ENCODE measurements around the gene TNKS1BP1. TPM values are rescaled to one million over a fixed set of nuclear protein-coding genes. Genes with fewer than 3 reads are reported as not detected.

Gene TNKS1BP1
- total RNA-seq, 4 donors from 2014 or later: 74.3 to 122 (median 119) TPM

GRCh38 chr11:57359896-57360690, 35.3 kb upstream of the TNKS1BP1 start:
- in situ Hi-C loops (cut with MboI; ENCODE audit: low pct_ligation_motif_present in 1 of 4, low pct_unique_long_range_greater_than_20kb in 1 of 4, low sequenced_read_pairs in 3 of 4): no loop called here
- no peak overlapping the region for H3K4me3 ChIP-seq
- no peak for TF ChIP-seq POLR2AphosphoS5 (IDR thresholded peaks at IDR 0.05)
- TF ChIP-seq POLR2A (IDR thresholded peaks at IDR 0.05): no peak
- TF ChIP-seq, protein P1, sequence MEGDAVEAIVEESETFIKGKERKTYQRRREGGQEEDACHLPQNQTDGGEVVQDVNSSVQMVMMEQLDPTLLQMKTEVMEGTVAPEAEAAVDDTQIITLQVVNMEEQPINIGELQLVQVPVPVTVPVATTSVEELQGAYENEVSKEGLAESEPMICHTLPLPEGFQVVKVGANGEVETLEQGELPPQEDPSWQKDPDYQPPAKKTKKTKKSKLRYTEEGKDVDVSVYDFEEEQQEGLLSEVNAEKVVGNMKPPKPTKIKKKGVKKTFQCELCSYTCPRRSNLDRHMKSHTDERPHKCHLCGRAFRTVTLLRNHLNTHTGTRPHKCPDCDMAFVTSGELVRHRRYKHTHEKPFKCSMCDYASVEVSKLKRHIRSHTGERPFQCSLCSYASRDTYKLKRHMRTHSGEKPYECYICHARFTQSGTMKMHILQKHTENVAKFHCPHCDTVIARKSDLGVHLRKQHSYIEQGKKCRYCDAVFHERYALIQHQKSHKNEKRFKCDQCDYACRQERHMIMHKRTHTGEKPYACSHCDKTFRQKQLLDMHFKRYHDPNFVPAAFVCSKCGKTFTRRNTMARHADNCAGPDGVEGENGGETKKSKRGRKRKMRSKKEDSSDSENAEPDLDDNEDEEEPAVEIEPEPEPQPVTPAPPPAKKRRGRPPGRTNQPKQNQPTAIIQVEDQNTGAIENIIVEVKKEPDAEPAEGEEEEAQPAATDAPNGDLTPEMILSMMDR (IDR thresholded peaks at IDR 0.05): no peak
- TF ChIP-seq EP300 (IDR thresholded peaks at IDR 0.05; ENCODE audit: low read depth): no peak

GRCh38 chr11:57359396-57359795, 34.6 kb upstream of the TNKS1BP1 start:
- in situ Hi-C loops (cut with MboI; ENCODE audit: low pct_ligation_motif_present in 1 of 4, low pct_unique_long_range_greater_than_20kb in 1 of 4, low sequenced_read_pairs in 3 of 4): no loop called here
- Histone ChIP-seq H3K27me3 (no peaks in the 10 kb centered on the region), H3K27ac (no peak overlapping the region), H3K4me1 (peaks cover 0 to 4% (median 0%) of the 10 kb centered on the region in 4 donors), H3K9me3 (no peaks in the 10 kb centered on the region), H3K4me3 (no peak overlapping the region), H3K36me3 (no peaks in the 10 kb centered on the region)
- intact Hi-C loops (cut with DNase I; ENCODE audit: low total_unique reads): no loop called here
- 82% methylated on average over 5 of the region's 5 CpGs; no CpG with 5 or more reads in 1 of the 2 donors for WGBS, 2 donors (ENCODE audit: low coverage in 1 of 2)
- TF ChIP-seq, protein P1 (IDR thresholded peaks at IDR 0.05): no peak
- no peak for DNase-seq

More at GRCh38 chr11:57359896-57360690, 35.3 kb upstream of the TNKS1BP1 start:
- Histone ChIP-seq H3K9me3 (no peaks in the 10 kb centered on the region), H3K27me3 (no peaks in the 10 kb centered on the region), H3K27ac (no peak overlapping the region), H3K4me1 (peaks cover 0 to 4% (median 0%) of the 10 kb centered on the region in 4 donors), H3K36me3 (no peaks in the 10 kb centered on the region)
- 81 to 84% methylated on average over 3 to 9 of the region's 9 CpGs for WGBS, 2 donors (ENCODE audit: low coverage in 1 of 2)
- intact Hi-C loops (cut with DNase I; ENCODE audit: low total_unique reads): no loop called here
- no peak for DNase-seq

GRCh38 chr11:57358991-57359390, 34.2 kb upstream of the TNKS1BP1 start:
- H3K27ac ChIP-seq: no peak overlapping the region
- H3K27me3 ChIP-seq: no peaks in the 10 kb centered on the region
- H3K36me3 ChIP-seq: no peaks in the 10 kb centered on the region
- TF ChIP-seq, protein P1 (IDR thresholded peaks at IDR 0.05): no peak
- no peak for TF ChIP-seq POLR2A (IDR thresholded peaks at IDR 0.05)
- no peak for TF ChIP-seq EP300 (IDR thresholded peaks at IDR 0.05; ENCODE audit: low read depth)
- intact Hi-C loops (cut with DNase I; ENCODE audit: low total_unique reads) (no loop called here), in situ Hi-C loops (cut with MboI; ENCODE audit: low pct_ligation_motif_present in 1 of 4, low pct_unique_long_range_greater_than_20kb in 1 of 4, low sequenced_read_pairs in 3 of 4) (no loop called here)
- H3K9me3 ChIP-seq: no peaks in the 10 kb centered on the region
- no peak overlapping the region for H3K4me3 ChIP-seq
- 72% methylated on average over 8 of the region's 9 CpGs; no CpG with 5 or more reads in 1 of the 2 donors for whole genome bisulfite sequencing, 2 donors (ENCODE audit: low coverage in 1 of 2)
- DNase-seq: no peak
- H3K4me1 ChIP-seq: peaks cover 0 to 4% (median 0%) of the 10 kb centered on the region in 4 donors

- TF ChIP-seq POLR2AphosphoS5 (IDR thresholded peaks at IDR 0.05) (no peak), POLR2A (IDR thresholded peaks at IDR 0.05) (no peak), EP300 (IDR thresholded peaks at IDR 0.05; ENCODE audit: low read depth) (no peak)
- TF ChIP-seq, protein P1 (IDR thresholded peaks at IDR 0.05): no peak
- no peak overlapping the region for H3K27ac ChIP-seq
- in situ Hi-C loops (cut with MboI; ENCODE audit: low pct_ligation_motif_present in 1 of 4, low pct_unique_long_range_greater_than_20kb in 1 of 4, low sequenced_read_pairs in 3 of 4): no loop called here
- no peak overlapping the region for H3K4me3 ChIP-seq
- peaks cover 0 to 4% (median 0%) of the 10 kb centered on the region in 4 donors for H3K4me1 ChIP-seq
- DNase-seq: no peak
- H3K9me3 ChIP-seq: no peaks in the 10 kb centered on the region
- intact Hi-C loops (cut with DNase I; ENCODE audit: low total_unique reads): no loop called here
- no peaks in the 10 kb centered on the region for H3K27me3 ChIP-seq
- 53% methylated on average over 9 of the region's 9 CpGs; no CpG with 5 or more reads in 1 of the 2 donors for WGBS, 2 donors (ENCODE audit: low coverage in 1 of 2)
- no peaks in the 10 kb centered on the region for H3K36me3 ChIP-seq
Measured at GRCh38 chr11:57358543-57358961, 33.8 kb upstream of the TNKS1BP1 start.

Measured in transverse colon (tissue), 4 donors.